Neutrophil (primary cell): ENCODE data around the gene XRCC4.

Experiments
- H3K27ac ChIP-seq: fragments of 200-600 bp; sonication (generic); 2 replicates; pipeline ENCODE4 v1.5.1; 2016; ENCODE audit warnings: mild to moderate bottlenecking, moderate library complexity
- H3K27me3 ChIP-seq: fragments of 200-600 bp; sonication (generic); 2 replicates; pipeline ENCODE4 v1.6.0; 2016; ENCODE audit warnings: mild to moderate bottlenecking
- H3K36me3 ChIP-seq: fragments of 200-600 bp; sonication (generic); 2 replicates; pipeline ENCODE4 v1.5.1; 2017
- H3K4me1 ChIP-seq, 2 experiments: fragments of 200-600 bp in 1 of 2; sonication (generic) in 1 of 2; 1 replicate in 1 of 2; 2 replicates in 1 of 2; pipeline versions ENCODE4 v1.5.1 to v1.6.1; 2013 to 2016; ENCODE audit warnings: low read depth in 1 of 2, low read length in 1 of 2, mild to moderate bottlenecking in 1 of 2, moderate library complexity in 1 of 2; ENCODE audit not compliant: control insufficient read depth in 1 of 2, insufficient read depth in 1 of 2
- H3K4me3 ChIP-seq, 2 experiments: fragments of 200-600 bp in 1 of 2; sonication (generic) in 1 of 2; 1 replicate in 1 of 2; 2 replicates in 1 of 2; pipeline ENCODE4 v1.5.1; 2013 to 2016; ENCODE audit warnings: low read depth in 1 of 2, low read length in 1 of 2, mild to moderate bottlenecking in 1 of 2, moderate library complexity in 1 of 2
- H3K9me3 ChIP-seq: fragments of 200-600 bp; sonication (generic); 2 replicates; pipeline ENCODE4 v1.5.1; 2016
- CTCF ChIP-seq: fragments of 200-600 bp; sonication (generic); IDR thresholded peaks from 2 replicates; pipeline ENCODE4 v1.5.1; 2016; ENCODE audit warnings: antibody characterized with exemption

XRCC4 gene

GRCh38 chr5:83118976-83119375 is 41.6 kb downstream of the XRCC4 start:
- no peak for TF ChIP-seq CTCF
- no peak overlapping the region for H3K27ac ChIP-seq
- H3K4me1 ChIP-seq = no peaks in the 10 kb centered on the region
- no peaks in the 10 kb centered on the region for H3K27me3 ChIP-seq
- no peaks in the 10 kb centered on the region for H3K36me3 ChIP-seq
- no peaks in the 10 kb centered on the region for H3K9me3 ChIP-seq
- no peak overlapping the region for H3K4me3 ChIP-seq

GRCh38 chr5:83124593-83124992 is 47.2 kb downstream of the XRCC4 start:
- no peak for TF ChIP-seq CTCF
- H3K4me1 ChIP-seq = no peaks in the 10 kb centered on the region
- H3K27ac ChIP-seq = no peak overlapping the region
- H3K9me3 ChIP-seq = no peaks in the 10 kb centered on the region
- H3K36me3 ChIP-seq = no peaks in the 10 kb centered on the region
- H3K4me3 ChIP-seq = no peak overlapping the region
- H3K27me3 ChIP-seq = no peaks in the 10 kb centered on the region

- TF ChIP-seq CTCF = no peak
- Histone ChIP-seq H3K27me3 (no peaks in the 10 kb centered on the region), H3K9me3 (no peaks in the 10 kb centered on the region), H3K27ac (no peak overlapping the region), H3K4me1 (no peaks in the 10 kb centered on the region), H3K36me3 (no peaks in the 10 kb centered on the region), H3K4me3 (no peak overlapping the region)
Measured at GRCh38 chr5:83125560-83125959, 48.2 kb downstream of the XRCC4 start.

GRCh38 chr5:83126501-83126900 is 49.2 kb downstream of the XRCC4 start:
- no peak for TF ChIP-seq CTCF
- H3K4me3 ChIP-seq = no peak overlapping the region
- no peaks in the 10 kb centered on the region for H3K4me1 ChIP-seq
- H3K27ac ChIP-seq = no peak overlapping the region
- no peaks in the 10 kb centered on the region for H3K27me3 ChIP-seq
- no peaks in the 10 kb centered on the region for H3K9me3 ChIP-seq
- no peaks in the 10 kb centered on the region for H3K36me3 ChIP-seq

- Histone ChIP-seq H3K27me3 (no peaks in the 10 kb centered on the region), H3K9me3 (no peaks in the 10 kb centered on the region), H3K27ac (no peak overlapping the region), H3K36me3 (peaks cover 5% of the 10 kb centered on the region), H3K4me1 (no peaks in the 10 kb centered on the region), H3K4me3 (no peak overlapping the region)
- TF ChIP-seq CTCF = no peak
Measured at GRCh38 chr5:83133797-83134196, 56.5 kb downstream of the XRCC4 start.

- H3K9me3 ChIP-seq = no peaks in the 10 kb centered on the region
- peaks cover 3% of the 10 kb centered on the region for H3K36me3 ChIP-seq
- no peak overlapping the region for H3K27ac ChIP-seq
- H3K4me3 ChIP-seq = no peak overlapping the region
- H3K27me3 ChIP-seq = no peaks in the 10 kb centered on the region
- TF ChIP-seq CTCF = no peak
- H3K4me1 ChIP-seq = no peaks in the 10 kb centered on the region
Measured at GRCh38 chr5:83142526-83142925, 65.2 kb downstream of the XRCC4 start.
